NCI-H1417 treated with DMSO at 0.1 percent for 48 hours (cell line): ENCODE results near the gene GNG13.
"Not testable (repeated sequence)": the region's sequence is repeated elsewhere in the genome, so short reads cannot be mapped to it uniquely, and the experiment has no call there.

ENCODE experiments used
- DNase-seq: peaks from one replicate; lab custom pipeline; 2025; lab: John Stamatoyannopoulos, UW

GNG13 gene

GRCh38 chr16:778447-778846, 22.1 kb downstream of the GNG13 start:
- no peak for DNase-seq

- DNase-seq, result no peak
These were observed 22.7 kb downstream of the GNG13 start for GRCh38 chr16:777826-778225.

- no peak for DNase-seq
These were observed 23.7 kb downstream of the GNG13 start for GRCh38 chr16:776824-777223.

GRCh38 chr16:776298-776697, 24.2 kb downstream of the GNG13 start:
- not testable (repeated sequence) for DNase-seq

GRCh38 chr16:775236-775796, 25.2 kb downstream of the GNG13 start:
- DNase-seq, result no peak

- no peak for DNase-seq
These were observed 26.2 kb downstream of the GNG13 start for GRCh38 chr16:774086-775001.

GRCh38 chr16:772959-773358, 27.6 kb downstream of the GNG13 start:
- no peak for DNase-seq

- DNase-seq, result no peak
These were observed 30.1 kb downstream of the GNG13 start for GRCh38 chr16:770411-770810.

GRCh38 chr16:769934-770333, 30.6 kb downstream of the GNG13 start:
- no peak for DNase-seq

GRCh38 chr16:769184-769784, 31.2 kb downstream of the GNG13 start:
- no peak for DNase-seq

- DNase-seq, result no peak
These were observed 32.1 kb downstream of the GNG13 start for GRCh38 chr16:768428-768827.

- DNase-seq, result no peak
These were observed 32.7 kb downstream of the GNG13 start for GRCh38 chr16:767743-768235.

- no peak for DNase-seq
These were observed 33.5 kb downstream of the GNG13 start for GRCh38 chr16:766820-767640.

GRCh38 chr16:766008-766819, 34.3 kb downstream of the GNG13 start:
- no peak for DNase-seq

- no peak for DNase-seq
These were observed 35.1 kb downstream of the GNG13 start for GRCh38 chr16:765488-765865.

GRCh38 chr16:764848-765487, 35.6 kb downstream of the GNG13 start:
- no peak for DNase-seq

GRCh38 chr16:764184-764750, 36.3 kb downstream of the GNG13 start:
- DNase-seq, result no peak

- no peak for DNase-seq
These were observed 37.0 kb downstream of the GNG13 start for GRCh38 chr16:763369-764183.

GRCh38 chr16:762595-763268, 37.8 kb downstream of the GNG13 start:
- no peak for DNase-seq
